Activated T-cell treated with anti-CD3 and anti-CD28 coated beads, Interleukin-2, amount 50 U/mL, for 4 hours (primary cell): ENCODE data around the gene PNPLA5. TPM values are rescaled to one million over a fixed set of nuclear protein-coding genes. Genes with fewer than 3 reads are reported as not detected.

Experiments used
- ATAC-seq, 2 donors: fragments of 200-7000 bp; cut with Tn5 transposase; one replicate each; pipeline ENCODE4 v1.10.0; 2021
- DNase-seq: peaks from one replicate; pipeline ENCODE4 v3.0.0-alpha.2; 2020
- H3K27me3 Mint-ChIP-seq: one replicate; pipeline ENCODE4 v1.8.0; 2021; ENCODE audit warnings: low read depth, mixed read lengths
- H3K36me3 Mint-ChIP-seq: one replicate; pipeline ENCODE4 v1.8.0; 2022; ENCODE audit warnings: mixed read lengths; ENCODE audit not compliant: insufficient read depth
- H3K4me1 Mint-ChIP-seq: one replicate; pipeline ENCODE4 v1.8.0; 2021; ENCODE audit warnings: low read depth, mixed read lengths
- H3K4me3 Mint-ChIP-seq: one replicate; pipeline ENCODE4 v1.8.0; 2021; ENCODE audit warnings: mild to moderate bottlenecking, moderate library complexity, mixed read lengths
- H3K9me3 Mint-ChIP-seq: one replicate; pipeline ENCODE4 v1.8.0; 2021; ENCODE audit warnings: mixed read lengths
- total RNA-seq, 3 donors: library from RNA; stranded (reverse); gene quantifications; one replicate each; pipeline ENCODE4 v1.2.1, GENCODE V29; 2021

Gene PNPLA5
- total RNA-seq, 3 donors from 2014 or later: not detected

DNA sequence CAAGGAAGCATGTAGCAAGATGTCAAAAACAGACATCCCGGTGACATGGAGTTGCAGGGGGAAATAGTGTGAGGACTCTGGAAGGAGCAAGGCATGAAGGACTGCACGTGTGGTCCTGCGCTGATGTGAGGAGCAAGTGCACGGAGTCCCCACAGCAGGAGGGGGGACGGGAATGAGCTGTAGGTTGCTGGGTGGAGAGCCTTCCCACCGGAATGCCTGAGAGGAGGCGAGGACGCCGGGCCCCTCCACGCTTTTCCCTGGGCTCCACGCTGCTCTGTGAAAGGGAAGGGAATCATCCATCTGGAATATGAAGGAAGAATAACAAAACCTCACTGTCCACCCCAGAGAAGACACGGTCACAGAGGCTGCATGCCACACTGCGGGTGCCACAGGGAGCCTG lies 56.1 kb downstream of the PNPLA5 start:
- Mint-ChIP-seq H3K4me1 (no peaks in the 10 kb centered on the region), H3K36me3 (no peaks in the 10 kb centered on the region), H3K4me3 (no peak overlapping the region), H3K27me3 (peaks cover 16% of the 10 kb centered on the region), H3K9me3 (no peaks in the 10 kb centered on the region)
- no peak for ATAC-seq
- no peak for DNase-seq

DNA sequence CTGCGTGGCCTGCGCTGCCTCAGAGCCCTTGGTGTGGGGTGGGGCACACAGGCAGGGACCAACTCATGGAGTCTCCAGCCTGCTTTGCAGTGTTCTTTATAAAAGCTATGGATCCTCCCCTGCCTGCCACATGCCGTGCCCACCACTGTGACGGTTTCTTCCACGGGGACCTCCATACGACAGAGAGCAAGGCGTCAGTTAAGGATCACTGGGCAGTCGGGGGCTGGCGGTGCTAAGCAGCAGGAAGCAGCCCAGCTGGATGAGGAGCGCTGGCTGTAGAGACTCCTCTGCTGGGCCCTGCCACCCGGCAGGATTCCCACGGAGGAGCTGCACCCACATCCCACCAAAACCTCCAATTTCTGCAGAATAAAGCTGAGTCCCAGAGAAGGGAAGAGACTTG lies 56.6 kb downstream of the PNPLA5 start:
- ATAC-seq: no peak
- Mint-ChIP-seq H3K4me1 (no peaks in the 10 kb centered on the region), H3K36me3 (no peaks in the 10 kb centered on the region), H3K9me3 (no peaks in the 10 kb centered on the region), H3K27me3 (peaks cover 16% of the 10 kb centered on the region), H3K4me3 (no peak overlapping the region)
- no peak for DNase-seq

DNA sequence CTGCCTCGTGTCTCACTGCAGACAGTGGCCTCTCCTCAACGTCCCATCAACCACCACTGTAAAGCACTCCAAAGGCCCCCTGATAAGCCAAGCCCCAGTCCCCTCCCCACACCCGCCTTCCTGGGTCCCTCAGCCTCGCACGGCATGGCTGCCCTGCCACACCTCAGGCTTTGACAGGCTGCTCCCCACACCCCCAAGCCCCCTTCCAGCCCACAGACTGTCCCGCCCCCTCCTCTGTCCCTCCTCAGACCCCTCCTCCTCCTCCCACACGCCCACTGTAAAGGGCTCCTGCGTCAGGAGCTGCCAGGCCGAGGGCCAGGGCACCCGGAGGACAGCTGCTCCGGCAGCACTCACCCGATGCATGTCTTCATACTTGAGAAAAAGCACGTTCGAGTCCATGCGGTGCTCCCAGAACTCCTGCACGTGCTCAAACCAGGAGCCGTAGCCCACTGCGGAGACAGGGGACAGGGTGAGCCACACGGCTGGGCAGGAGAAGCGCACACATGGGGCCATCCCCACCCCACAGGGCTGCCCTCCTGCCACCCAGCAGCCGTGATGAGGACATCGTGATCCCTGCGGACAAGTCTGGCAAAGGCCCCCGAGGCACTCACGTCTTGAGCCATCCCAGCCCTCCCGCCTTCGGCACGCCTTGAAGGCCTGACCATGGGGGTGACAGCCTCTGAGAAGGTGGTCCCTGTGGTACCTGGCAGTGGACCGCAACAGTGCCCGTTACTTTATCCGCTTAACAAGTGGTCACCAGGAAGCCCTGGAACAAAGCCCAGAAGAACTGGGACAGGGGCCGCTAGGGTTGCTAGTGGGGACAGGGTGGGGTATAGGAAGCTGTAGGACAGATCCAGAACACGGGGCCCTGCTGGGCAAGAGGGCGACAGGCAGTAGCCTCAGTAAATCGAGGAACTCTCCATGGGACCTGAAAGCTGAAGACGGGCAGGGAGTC lies 58.2 kb downstream of the PNPLA5 start:
- no peaks in the 10 kb centered on the region for H3K4me1 Mint-ChIP-seq
- no peaks in the 10 kb centered on the region for H3K36me3 Mint-ChIP-seq
- DNase-seq (no peak), ATAC-seq (no peak)
- H3K9me3 Mint-ChIP-seq: no peaks in the 10 kb centered on the region
- H3K4me3 Mint-ChIP-seq: no peak overlapping the region
- peaks cover 16% of the 10 kb centered on the region for H3K27me3 Mint-ChIP-seq

DNA sequence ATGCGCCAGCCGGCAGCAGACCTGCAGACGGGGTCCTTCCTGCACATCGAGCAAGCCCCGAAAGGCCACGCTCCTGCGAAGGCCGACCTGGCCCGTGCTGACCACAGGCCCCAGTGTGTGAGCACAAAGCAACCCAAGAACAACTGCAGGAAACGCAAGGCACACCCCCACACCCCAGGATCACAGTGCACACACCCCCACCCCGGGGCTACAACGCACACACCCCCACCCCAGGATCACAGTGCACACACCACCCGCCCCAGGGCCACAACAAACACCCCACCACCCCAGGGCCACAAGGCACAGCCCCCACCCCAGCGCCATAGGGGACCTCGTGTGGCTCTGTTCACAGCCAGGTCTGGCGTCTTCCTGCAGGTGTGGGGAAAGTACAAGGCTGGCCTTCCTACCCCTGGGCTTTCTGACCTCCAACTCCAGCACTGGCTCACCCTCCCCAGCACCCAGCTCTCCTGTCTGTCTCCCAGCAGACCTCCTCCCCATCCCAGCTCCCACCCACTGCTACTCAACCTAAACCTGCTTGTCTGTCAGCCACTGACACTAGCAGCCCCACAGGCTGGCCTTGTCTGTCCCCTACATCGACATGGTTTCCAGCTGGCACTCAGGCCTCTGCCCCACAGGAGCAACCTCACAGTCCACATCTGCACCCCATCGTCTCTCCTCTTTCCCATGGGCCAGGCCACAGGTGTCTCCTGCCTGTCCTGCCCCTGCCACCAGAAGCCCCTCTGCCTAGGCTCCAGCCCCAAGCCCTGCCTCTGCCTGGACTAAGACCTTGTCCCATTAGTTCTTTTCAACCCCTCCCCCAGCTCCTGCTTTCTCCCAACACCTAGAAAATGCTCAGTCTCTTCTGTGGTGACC lies 59.2 kb downstream of the PNPLA5 start:
- no peak for DNase-seq
- no peak for ATAC-seq
- Mint-ChIP-seq H3K9me3 (no peaks in the 10 kb centered on the region), H3K36me3 (no peaks in the 10 kb centered on the region), H3K4me1 (no peaks in the 10 kb centered on the region), H3K4me3 (no peak overlapping the region), H3K27me3 (peaks cover 16% of the 10 kb centered on the region)

DNA sequence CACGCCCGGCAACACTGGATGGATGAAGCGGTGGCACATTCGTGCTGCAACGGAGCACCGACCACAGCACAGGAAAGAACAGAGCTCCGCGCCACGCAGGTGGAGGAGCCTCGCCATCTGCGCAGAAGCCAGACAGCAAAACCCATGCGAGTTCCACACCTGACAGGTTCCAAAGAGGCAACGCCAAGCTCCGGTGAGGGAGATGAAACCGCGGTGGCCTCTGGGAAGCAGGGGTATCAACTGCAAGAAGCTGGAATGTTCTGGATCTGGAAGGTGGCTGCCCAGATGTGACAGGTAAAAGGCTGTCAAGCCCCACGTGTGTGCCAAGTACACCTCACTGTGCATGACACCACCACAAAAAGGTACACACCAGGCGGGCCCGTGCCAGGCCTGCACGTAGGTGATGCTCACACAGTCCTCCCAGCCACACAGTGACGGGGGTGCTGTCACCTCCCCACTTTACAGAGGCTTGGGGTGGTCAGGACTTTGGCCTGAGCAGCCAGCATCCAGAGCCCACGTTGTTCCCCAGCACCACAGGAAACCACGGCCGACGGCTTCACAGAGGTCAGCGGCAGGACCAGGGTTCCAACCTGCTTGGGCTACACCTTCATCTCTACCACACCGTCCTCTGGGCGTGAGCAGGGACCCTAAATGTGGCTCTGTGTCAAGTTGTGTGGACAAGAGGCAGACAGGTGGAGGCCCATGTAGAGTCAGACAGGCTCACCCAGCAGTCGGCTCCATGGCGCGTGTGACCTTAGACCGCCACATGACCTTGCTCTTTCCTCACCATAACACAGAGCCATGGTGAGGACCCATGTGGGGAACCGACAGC lies 60.0 kb downstream of the PNPLA5 start:
- Mint-ChIP-seq H3K9me3 (no peaks in the 10 kb centered on the region), H3K36me3 (no peaks in the 10 kb centered on the region), H3K4me1 (no peaks in the 10 kb centered on the region), H3K4me3 (no peak overlapping the region), H3K27me3 (peaks cover 16% of the 10 kb centered on the region)
- ATAC-seq (no peak), DNase-seq (no peak)

DNA sequence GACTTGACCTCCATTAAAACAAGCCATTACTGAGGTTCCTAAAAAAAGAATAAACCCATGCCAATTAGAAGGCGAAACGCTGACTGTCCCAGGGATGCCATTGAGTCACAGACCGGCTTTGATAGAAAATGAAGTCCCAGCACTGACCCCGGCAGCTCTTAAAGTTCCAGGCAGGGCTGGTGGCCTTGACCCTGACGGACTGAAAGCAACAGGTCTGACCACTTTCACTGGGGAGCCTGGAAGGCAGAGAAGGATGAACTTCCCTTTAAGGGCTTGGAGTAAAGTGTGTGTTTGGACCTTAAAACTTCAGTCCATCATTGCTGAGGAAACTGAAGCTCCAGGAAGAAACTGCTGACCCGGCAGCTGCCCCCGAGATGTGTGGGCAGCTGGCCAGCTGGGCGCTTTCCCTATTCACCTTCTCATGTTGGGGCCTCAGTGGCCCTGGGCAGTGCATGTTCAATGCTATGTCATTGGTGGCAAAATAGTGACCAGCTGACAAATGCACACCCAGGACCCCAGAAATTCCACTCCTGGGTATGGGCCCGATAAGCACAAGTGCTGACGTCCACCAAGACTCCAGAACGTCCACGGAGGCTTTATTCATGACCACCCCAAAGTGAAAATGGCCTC lies 60.8 kb downstream of the PNPLA5 start:
- Mint-ChIP-seq H3K9me3 (no peaks in the 10 kb centered on the region), H3K27me3 (peaks cover 18% of the 10 kb centered on the region), H3K36me3 (no peaks in the 10 kb centered on the region), H3K4me1 (no peaks in the 10 kb centered on the region), H3K4me3 (no peak overlapping the region)
- no peak for ATAC-seq
- no peak for DNase-seq

DNA sequence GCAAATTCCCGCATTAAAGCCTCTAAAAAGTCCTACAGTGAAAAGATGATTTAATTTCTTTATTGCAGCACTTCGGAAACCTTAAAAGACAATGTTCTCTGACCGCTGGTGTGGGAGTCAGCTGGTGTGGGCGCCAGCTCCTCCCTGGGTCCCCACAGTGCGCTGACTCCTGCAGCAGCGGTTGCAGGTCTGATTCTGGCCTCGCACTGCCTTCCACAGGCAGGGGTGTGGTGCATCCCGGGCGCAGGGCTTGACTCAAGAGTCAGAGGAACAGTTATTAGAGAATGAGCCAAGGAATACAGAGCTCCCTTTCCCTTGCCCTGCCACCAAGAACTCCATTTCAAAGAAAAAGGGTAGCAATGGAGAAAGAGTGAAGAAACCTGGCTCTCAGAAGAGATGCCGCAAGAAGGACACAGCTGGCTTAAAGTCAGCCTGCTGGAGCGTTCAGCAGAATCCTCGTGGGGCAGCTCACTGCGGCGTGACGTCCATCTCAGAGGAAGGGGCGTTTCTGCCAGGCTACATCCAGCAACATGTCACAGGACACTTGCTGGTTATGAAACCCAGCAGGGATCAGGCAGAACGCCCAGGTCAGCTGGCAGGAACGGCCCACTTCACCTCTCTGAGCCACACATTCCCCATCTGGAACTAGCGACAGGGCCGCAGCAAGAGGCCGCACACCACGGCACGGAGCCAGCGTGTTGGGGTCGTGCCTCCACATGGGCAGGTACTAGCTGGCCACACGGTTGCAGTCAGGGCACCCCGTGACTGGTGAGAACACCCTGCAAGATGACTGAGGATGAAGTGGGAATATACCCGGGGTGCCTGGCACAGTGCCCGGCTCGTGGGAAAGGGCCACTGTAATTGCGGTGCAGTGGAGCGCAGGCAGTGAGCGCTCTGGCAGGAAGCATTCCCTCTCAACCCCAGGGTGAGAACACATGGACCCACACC lies 61.6 kb downstream of the PNPLA5 start:
- no peaks in the 10 kb centered on the region for H3K9me3 Mint-ChIP-seq
- H3K36me3 Mint-ChIP-seq: no peaks in the 10 kb centered on the region
- H3K27me3 Mint-ChIP-seq: peaks cover 12% of the 10 kb centered on the region
- H3K4me1 Mint-ChIP-seq: no peaks in the 10 kb centered on the region
- DNase-seq: no peak
- ATAC-seq: peak in 1 of 2 donors; percentile 14
- H3K4me3 Mint-ChIP-seq: no peak overlapping the region

Other genes with a start within 250 kb of the PNPLA5 start
- gene EFCAB6, start 79.7 kb downstream of the PNPLA5 start, total RNA-seq: under 1 TPM; 0.18 to 0.24 (median 0.18) TPM
- not detected for gene SULT4A1, start 29.5 kb downstream of the PNPLA5 start, total RNA-seq
- gene PNPLA3, start 31.8 kb upstream of the PNPLA5 start, total RNA-seq: under 1 TPM in 1 of 3 donors, not detected in 2; 0.30 TPM
- 10 to 100 TPM; 62.6 to 73.6 (median 64.1) TPM for gene SAMM50, start 63.4 kb upstream of the PNPLA5 start, total RNA-seq
- 10 to 100 TPM; 15.1 to 21.5 (median 19.6) TPM for gene PARVB, start 132.3 kb upstream of the PNPLA5 start, total RNA-seq